Skeletal muscle satellite cell (primary cell): ENCODE data around the gene G6PC3. TPM values are rescaled to one million over a fixed set of nuclear protein-coding genes. Genes with fewer than 3 reads are reported as not detected.
A peak's percentile ranks its signal among the peaks of the same experiment; 100 is the strongest.
"Not testable (repeated sequence)": the region's sequence is repeated elsewhere in the genome, so short reads cannot be mapped to it uniquely, and the experiment has no call there.

Source experiments
- H3K27me3 ChIP-seq: 2 replicates; pipeline ENCODE4 v1.7.0; 2013; ENCODE audit warnings: low read length; ENCODE audit not compliant: control insufficient read depth, insufficient read depth
- H3K36me3 ChIP-seq: 2 replicates; pipeline ENCODE4 v1.7.0; 2013; ENCODE audit warnings: mild to moderate bottlenecking, control low read depth, low read length; ENCODE audit not compliant: insufficient read depth
- H3K4me1 ChIP-seq: 2 replicates; pipeline ENCODE4 v1.7.0; 2013; ENCODE audit warnings: low read length; ENCODE audit not compliant: control insufficient read depth, insufficient read depth
- H3K4me2 ChIP-seq: 2 replicates; pipeline ENCODE4 v1.7.0; 2013; ENCODE audit warnings: mild to moderate bottlenecking, low read length
- H3K4me3 ChIP-seq: 2 replicates; pipeline ENCODE4 v1.7.0; 2013; ENCODE audit warnings: low read length
- H3K9ac ChIP-seq: 2 replicates; pipeline ENCODE4 v1.7.0; 2013; ENCODE audit warnings: mild to moderate bottlenecking, low read depth, low read length, moderate library complexity
- H3K9me3 ChIP-seq: replicated peaks from 2 replicates; pipeline ENCODE4 v1.7.0; 2013; ENCODE audit warnings: mild to moderate bottlenecking, control low read depth, low read length
- total RNA-seq: library from RNA; depleted of rRNA; stranded (reverse); fragments of >200 nt; gene quantifications from 2 replicates; pipeline ENCODE4 v1.2.3, GENCODE V29; 2012; rRNA removed

Gene G6PC3
- 29.7 and 40.2 TPM in 2 replicates for total RNA-seq

- no peaks in the 10 kb centered on the region for H3K9me3 ChIP-seq
- peaks cover 12% of the 10 kb centered on the region for H3K36me3 ChIP-seq
- peaks cover 24% of the 10 kb centered on the region for H3K4me1 ChIP-seq
- H3K9ac ChIP-seq = peak within 1 kb of the TSS; percentile 81
- H3K27me3 ChIP-seq = no peaks in the 10 kb centered on the region
- peak within 1 kb of the TSS; percentile 96 for H3K4me2 ChIP-seq
- H3K4me3 ChIP-seq = peak within 1 kb of the TSS; percentile 75
Measured at GRCh38 chr17:44070455-44071197, at the start of gene G6PC3. G6PC3 (plus strand) TSS chr17:44070735; CDS start chr17:44070966, 231 bp downstream.

- not testable (repeated sequence) for H3K27me3 ChIP-seq, H3K4me1 ChIP-seq, H3K4me2 ChIP-seq, H3K9me3 ChIP-seq, H3K4me3 ChIP-seq, H3K9ac ChIP-seq
- H3K36me3 ChIP-seq = peaks cover 26% of the 10 kb centered on the region
Measured at GRCh38 chr17:44021227-44021626, 49.3 kb upstream of the G6PC3 start.

GRCh38 chr17:44022246-44022645, 48.3 kb upstream of the G6PC3 start:
- Histone ChIP-seq H3K4me1 (no peaks in the 10 kb centered on the region), H3K9ac (no peak overlapping the region), H3K4me3 (no peak overlapping the region), H3K9me3 (no peaks in the 10 kb centered on the region), H3K4me2 (no peak overlapping the region), H3K36me3 (peaks cover 26% of the 10 kb centered on the region), H3K27me3 (no peaks in the 10 kb centered on the region)

GRCh38 chr17:44023545-44024270, 46.8 kb upstream of the G6PC3 start:
- no peaks in the 10 kb centered on the region for H3K27me3 ChIP-seq
- H3K4me3 ChIP-seq = no peak overlapping the region
- peaks cover 25% of the 10 kb centered on the region for H3K36me3 ChIP-seq
- no peaks in the 10 kb centered on the region for H3K9me3 ChIP-seq
- H3K4me1 ChIP-seq = no peaks in the 10 kb centered on the region
- H3K4me2 ChIP-seq = no peak overlapping the region
- no peak overlapping the region for H3K9ac ChIP-seq

- H3K36me3 ChIP-seq = peaks cover 25% of the 10 kb centered on the region
- H3K27me3 ChIP-seq = no peaks in the 10 kb centered on the region
- H3K4me2 ChIP-seq = no peak overlapping the region
- H3K9me3 ChIP-seq = no peaks in the 10 kb centered on the region
- H3K4me1 ChIP-seq = no peaks in the 10 kb centered on the region
- no peak overlapping the region for H3K4me3 ChIP-seq
- no peak overlapping the region for H3K9ac ChIP-seq
Measured at GRCh38 chr17:44024271-44024663, 46.3 kb upstream of the G6PC3 start.

GRCh38 chr17:44024853-44025252, 45.7 kb upstream of the G6PC3 start:
- H3K4me1 ChIP-seq = no peaks in the 10 kb centered on the region
- H3K4me2 ChIP-seq = no peak overlapping the region

GRCh38 chr17:44029736-44030135, 40.8 kb upstream of the G6PC3 start:
- no peak overlapping the region for H3K4me3 ChIP-seq
- no peaks in the 10 kb centered on the region for H3K27me3 ChIP-seq
- peaks cover 45% of the 10 kb centered on the region for H3K36me3 ChIP-seq
- H3K9ac ChIP-seq = no peak overlapping the region
- no peak overlapping the region for H3K4me2 ChIP-seq
- no peaks in the 10 kb centered on the region for H3K4me1 ChIP-seq
- no peaks in the 10 kb centered on the region for H3K9me3 ChIP-seq

More at GRCh38 chr17:44024853-44025252, 45.7 kb upstream of the G6PC3 start:
- Histone ChIP-seq H3K9me3 (no peaks in the 10 kb centered on the region), H3K27me3 (no peaks in the 10 kb centered on the region), H3K36me3 (peaks cover 29% of the 10 kb centered on the region), H3K4me3 (no peak overlapping the region), H3K9ac (no peak overlapping the region)

GRCh38 chr17:44030482-44030881, 40.1 kb upstream of the G6PC3 start:
- Histone ChIP-seq H3K4me1 (no peaks in the 10 kb centered on the region), H3K4me2 (no peak overlapping the region), H3K27me3 (no peaks in the 10 kb centered on the region), H3K9me3 (no peaks in the 10 kb centered on the region), H3K4me3 (no peak overlapping the region), H3K36me3 (peaks cover 41% of the 10 kb centered on the region), H3K9ac (no peak overlapping the region)

GRCh38 chr17:44033861-44034408, 36.6 kb upstream of the G6PC3 start:
- no peaks in the 10 kb centered on the region for H3K27me3 ChIP-seq
- no peak overlapping the region for H3K4me3 ChIP-seq
- no peak overlapping the region for H3K4me2 ChIP-seq
- no peaks in the 10 kb centered on the region for H3K9me3 ChIP-seq
- H3K36me3 ChIP-seq = peaks cover 64% of the 10 kb centered on the region
- H3K4me1 ChIP-seq = no peaks in the 10 kb centered on the region
- H3K9ac ChIP-seq = no peak overlapping the region

GRCh38 chr17:44034688-44035087, 35.8 kb upstream of the G6PC3 start:
- peaks cover 60% of the 10 kb centered on the region for H3K36me3 ChIP-seq
- H3K4me3 ChIP-seq, H3K4me2 ChIP-seq, H3K4me1 ChIP-seq, H3K9me3 ChIP-seq, H3K27me3 ChIP-seq, H3K9ac ChIP-seq: not testable (repeated sequence)

- Histone ChIP-seq H3K27me3 (no peaks in the 10 kb centered on the region), H3K9ac (no peak overlapping the region), H3K9me3 (no peaks in the 10 kb centered on the region), H3K36me3 (peaks cover 49% of the 10 kb centered on the region), H3K4me1 (peaks cover 4% of the 10 kb centered on the region), H3K4me3 (no peak overlapping the region), H3K4me2 (no peak overlapping the region)
Measured at GRCh38 chr17:44037471-44037870, 33.1 kb upstream of the G6PC3 start.
